Stimulated activated CD8-positive, alpha-beta memory T cell treated with anti-CD3 and anti-CD28 coated beads, Interleukin-15, amount 100 ng/mL, for 4 hours (primary cell): ENCODE data around the gene GSS.

ENCODE experiments used
- DNase-seq, 2 donors: peaks; one replicate each; pipeline ENCODE4 v3.0.0-alpha.2; 2020; ENCODE audit warnings: low read depth in 2 of 2

The GSS gene

DNA sequence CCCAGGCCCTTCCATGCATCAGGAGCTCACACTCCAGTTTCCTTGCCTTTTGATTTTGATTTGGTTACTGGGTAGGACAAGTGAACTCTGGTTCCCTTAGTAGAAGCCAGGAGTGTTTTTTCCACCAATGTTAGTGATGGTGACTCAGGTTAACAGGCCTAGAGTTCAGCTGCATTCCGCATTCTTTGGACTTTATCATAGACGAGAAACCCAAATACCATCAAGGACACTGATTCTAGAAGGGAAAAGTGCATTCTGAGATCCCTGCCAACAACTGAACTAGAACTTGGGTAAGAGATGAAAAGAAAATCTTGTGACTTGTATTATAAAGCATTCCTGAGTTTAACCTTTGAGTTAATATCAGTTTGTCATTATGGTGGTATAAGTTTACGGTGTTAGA, 8.9 kb downstream of the GSS start:
- no peak for DNase-seq

DNA sequence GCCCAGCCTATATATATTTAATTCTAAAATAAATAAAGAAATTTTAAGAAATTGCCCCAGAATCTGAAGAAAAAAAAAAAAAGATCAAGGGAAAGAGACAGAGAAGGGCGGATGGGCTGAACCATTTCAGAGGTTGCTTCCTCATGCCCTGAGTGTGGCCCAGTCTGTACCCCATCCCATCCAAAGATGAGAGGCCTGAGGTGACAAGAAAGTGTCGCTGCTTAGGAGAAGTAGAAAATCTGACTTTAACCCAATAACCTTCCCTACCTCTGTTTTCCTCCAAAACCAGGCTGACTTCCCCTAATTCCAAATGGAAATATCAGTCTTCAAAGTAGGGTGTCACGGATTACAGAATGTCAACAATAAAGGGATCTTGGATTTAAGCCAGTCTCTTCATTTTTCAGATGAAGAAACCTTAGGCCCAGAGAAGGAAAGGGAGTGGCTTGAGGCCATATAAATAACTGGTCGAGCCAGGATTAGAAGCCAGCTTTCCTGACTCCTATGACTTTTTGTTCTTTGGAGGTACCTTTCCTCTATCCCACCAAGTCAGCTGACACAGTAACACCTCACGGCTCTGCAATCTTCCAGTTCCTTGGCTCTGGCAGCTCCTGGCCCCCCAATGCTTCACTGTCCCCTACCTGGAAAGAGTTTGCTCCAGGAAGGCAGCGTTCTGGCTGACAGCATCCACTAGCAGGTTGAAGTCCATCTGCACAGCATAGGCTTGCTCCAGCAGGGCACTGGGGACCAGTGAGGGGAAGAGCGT, 10.1 kb downstream of the GSS start:
- DNase-seq: no peak

DNA sequence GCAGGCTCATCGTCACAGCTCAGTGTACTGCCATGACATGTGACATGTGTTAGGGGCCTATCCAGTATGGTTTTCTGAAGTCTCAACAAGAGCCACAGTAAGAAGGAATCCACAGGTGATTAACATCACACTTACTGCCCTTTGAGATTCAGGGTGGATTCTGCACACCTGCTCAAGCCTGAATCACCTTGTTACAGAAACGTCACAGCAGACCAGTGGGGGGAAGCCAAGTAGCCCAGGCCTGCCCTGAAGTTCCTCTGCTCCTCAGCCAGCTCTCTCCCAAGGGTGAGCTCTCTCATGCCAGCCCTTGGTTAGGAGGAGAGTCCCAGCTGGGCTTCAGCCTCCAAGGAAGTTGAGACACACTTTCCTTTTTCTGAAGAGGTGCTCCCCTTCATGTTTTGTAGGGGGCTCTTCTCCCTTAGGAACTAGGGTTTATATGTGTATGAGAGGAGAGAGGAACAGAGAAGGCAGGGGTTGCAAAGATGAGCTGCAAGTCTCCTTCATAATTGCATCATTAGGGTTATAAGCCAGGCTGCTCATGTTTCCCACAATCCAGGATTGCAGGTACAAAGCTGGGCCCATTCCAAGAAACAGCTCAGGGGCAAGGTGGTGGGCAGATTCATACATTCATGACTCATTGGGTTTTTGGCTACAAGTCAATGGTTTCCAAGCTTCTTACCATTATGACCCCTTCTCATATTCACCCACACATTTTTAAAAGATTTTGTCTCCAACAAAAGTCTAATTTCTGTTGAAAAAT, 11.6 kb downstream of the GSS start:
- no peak for DNase-seq

DNA sequence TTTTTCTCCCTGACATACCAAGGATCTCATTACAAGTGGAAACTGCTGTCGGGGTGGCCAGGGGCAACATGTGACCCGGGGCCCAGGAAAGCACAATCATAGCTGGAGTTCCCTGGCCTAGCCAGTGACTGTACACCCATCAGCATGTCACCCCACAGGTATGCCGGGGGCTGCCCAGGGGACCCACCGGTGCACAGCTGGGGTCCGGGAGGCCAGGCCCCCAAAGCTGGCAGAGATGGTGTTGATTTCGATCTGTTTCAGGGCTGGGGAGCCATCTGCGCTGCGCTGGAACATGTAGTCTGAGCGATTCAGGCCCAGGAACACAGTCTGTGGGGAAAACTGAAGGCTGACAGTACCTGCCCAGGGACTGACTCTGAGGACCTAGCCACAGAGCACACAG, 13.3 kb downstream of the GSS start:
- no peak for DNase-seq

DNA sequence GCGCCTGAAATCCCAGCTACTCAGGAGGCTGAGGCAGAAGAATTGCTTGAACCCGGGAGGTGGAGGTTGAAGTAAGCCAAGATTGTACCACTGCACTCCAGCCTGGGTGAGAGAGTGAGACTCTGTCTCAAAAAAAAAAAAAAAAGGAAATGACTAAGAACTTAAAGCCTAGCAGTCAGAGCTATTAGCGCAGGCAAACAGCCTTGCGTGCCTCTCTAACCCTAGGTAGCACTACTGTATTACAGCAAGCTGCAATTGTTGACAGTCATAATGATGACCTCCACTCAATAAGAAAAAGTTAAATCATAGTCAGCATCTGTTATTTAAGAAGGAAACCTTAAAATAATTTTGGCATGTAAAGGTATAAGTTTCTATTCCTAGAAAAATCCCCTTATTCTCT, 14.4 kb downstream of the GSS start:
- DNase-seq: no peak

DNA sequence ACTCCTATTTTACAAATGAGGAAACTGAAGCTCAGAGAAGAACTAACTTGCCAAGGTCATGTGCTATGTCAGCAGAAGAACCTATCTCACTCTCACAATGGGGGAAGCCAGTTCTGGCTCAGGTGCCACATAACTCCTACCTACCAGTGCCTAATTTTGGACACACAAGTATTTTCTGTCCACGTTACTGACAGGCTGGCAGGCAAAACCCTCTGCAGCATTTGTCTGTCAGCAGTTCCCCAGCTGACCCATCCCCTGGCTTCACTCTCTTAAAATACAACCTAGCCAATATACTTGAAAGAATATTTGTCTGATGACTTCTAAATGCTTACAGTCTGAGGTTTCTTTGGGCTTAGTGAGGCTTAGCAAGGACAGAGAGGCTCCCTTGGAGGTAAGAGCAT, 15.5 kb downstream of the GSS start:
- no peak for DNase-seq

DNA sequence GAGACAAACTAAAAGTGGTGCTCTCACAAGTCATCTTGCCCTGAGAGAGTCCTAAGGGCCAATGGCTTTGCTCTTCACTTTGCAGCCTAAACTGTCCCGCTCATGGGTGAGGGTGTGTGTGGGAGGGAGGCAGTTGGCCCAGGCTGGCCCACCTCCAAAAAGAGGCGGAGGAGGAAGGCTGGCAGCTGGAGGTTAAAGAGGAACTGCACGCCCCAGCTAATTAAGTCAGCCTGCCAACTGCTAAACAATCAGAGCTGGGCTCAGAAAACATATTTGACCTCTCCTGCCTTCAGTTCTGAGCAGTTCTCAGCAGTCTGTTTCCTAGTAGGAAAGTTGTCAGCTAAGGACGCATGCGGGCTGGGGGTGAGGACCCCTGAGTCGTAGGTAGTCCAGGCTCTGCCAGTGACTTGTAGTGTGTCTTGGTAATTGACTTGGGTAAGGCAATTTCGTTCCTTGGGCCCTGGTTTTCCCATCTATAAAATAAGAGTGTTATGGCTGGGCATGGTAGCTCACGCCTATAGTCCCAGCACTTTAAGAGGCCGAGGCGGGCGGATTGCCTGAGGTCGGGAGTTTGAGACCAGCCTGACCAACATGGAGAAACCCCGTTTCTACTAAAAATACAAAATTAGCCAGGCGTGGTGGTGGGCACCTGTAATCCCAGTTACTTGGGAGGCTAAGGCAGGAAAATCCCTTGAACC, 17.0 kb downstream of the GSS start:
- DNase-seq: no peak

DNA sequence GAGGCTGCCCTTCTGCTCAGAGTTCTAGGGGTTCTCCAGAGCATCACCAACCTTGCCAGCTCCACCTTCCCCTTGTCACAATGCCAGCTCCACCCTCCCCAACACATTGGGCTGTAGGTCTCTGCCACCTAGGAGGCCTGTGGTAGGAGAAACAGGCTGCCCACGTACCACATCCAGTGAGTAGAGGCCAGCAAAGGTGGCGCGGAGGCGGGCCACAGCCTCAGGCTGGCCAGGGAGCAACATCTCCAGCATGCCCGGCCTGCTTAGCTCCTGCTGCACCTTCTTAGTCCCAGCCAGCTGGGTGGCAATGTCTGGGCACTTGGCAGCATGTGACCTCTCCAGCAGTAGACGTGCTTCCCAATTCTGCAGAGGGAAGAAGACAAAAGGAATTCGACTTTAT, 23.8 kb downstream of the GSS start:
- no peak for DNase-seq

DNA sequence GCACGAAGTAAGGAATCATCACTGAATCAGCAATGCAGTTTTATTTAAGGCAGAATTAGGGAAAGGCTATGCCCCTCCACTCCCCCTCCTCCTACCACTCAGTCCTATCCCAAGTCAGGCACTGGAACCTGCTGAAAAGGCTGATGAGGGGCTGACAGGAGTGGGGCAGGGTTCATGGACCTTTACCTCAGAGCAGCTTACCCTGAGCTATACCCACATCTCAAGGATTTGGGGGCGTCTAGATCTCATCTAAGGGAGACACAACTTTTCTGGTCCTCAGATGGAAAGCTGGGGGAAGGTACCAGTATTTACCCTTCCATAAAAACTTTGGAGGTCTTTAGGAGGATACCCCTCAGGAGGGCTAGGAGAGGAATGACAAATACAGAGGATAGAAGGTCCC, 27.2 kb downstream of the GSS start:
- no peak for DNase-seq

DNA sequence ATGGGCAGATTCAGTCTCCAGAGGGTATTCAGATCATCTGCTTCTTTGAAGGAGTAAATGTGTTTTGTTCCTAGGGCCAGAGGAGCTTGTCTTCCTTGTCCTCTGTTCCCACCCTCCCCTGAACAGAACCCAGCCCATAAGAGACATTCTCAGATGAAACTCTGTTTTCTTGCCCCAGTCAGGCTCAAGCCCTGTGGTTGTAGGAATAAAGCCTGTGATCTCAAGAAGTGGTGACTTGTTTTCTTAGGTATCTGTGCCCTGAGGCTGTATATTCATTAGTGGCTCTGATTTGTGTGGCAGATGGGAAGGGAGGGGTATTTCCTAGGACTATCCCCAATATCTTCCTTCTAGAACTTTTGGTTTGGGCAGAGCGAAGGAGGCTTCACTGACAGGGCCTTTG, 27.9 kb downstream of the GSS start:
- DNase-seq: no peak

DNA sequence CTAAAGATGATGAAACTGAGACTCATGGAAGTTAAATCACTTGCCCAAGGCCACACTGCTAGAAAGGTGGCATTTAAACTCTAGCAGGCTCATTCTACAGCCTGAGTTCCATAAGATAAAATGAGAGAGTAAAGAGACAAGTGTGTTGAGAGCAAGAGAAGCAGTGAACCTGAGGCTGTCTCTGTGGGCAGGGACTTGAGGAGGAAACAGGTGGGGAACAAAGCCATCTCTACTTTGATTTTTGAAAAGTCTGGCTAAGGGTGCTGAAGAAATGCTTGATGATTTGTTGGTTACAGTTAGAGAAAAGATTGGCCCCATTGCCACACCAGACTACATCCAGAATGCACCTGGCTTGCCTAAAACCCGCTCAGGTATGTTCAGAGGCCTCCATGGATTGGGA, 29.0 kb downstream of the GSS start:
- no peak for DNase-seq

DNA sequence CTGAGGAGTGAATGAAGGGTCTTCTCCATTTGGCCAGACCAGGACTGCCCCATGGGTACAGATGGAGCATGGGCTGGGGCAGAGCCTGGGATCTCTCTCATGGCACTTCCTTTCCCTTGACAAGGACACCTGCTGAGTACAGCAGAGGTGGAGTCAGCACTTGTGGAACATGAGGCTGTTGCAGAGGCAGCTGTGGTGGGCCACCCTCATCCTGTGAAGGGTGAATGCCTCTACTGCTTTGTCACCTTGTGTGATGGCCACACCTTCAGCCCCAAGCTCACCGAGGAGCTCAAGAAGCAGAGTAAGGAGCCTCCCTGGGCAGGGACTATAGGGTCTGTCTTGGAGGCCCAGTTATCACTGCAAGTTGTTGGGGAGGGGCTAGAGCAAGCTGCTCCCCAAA, 29.6 kb downstream of the GSS start:
- no peak for DNase-seq

DNA sequence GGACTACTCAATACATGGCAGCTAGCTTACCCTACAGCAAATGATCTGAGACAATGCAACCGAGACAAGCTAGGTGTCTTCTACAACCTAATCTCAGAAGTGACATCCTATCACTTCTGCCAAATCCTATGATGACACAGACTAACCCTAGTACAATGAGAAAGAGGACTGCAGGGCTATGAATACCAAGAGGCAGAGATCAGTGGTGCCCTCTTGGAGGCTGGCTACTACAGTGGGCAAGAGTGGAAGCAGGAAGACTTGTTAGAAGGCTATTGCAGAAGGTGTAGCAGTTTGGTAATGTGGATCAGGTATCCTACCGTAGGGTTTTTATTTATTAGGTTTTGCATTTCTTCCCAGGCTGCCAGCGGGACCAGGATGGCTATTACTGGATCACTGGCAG, 30.3 kb downstream of the GSS start:
- no peak for DNase-seq

DNA sequence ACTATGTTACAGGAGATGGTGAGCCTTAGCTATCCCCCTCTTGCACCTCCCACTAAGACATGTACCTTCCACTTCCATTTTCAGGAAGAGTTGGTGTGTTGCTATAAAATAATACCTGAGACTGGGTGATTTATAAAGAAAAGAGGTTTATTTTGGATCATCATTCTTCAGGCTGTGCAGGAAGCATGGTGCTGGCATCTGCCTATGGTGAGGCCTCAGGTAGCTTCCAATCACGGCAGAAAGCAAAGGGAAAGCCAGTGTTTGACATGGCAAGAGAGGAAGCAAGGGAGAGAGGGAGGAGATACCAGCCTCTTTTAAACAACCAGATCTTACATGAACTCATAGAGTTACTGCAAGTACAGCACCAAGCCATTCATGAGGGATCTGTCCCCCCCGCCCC, 32.2 kb downstream of the GSS start:
- no peak for DNase-seq

DNA sequence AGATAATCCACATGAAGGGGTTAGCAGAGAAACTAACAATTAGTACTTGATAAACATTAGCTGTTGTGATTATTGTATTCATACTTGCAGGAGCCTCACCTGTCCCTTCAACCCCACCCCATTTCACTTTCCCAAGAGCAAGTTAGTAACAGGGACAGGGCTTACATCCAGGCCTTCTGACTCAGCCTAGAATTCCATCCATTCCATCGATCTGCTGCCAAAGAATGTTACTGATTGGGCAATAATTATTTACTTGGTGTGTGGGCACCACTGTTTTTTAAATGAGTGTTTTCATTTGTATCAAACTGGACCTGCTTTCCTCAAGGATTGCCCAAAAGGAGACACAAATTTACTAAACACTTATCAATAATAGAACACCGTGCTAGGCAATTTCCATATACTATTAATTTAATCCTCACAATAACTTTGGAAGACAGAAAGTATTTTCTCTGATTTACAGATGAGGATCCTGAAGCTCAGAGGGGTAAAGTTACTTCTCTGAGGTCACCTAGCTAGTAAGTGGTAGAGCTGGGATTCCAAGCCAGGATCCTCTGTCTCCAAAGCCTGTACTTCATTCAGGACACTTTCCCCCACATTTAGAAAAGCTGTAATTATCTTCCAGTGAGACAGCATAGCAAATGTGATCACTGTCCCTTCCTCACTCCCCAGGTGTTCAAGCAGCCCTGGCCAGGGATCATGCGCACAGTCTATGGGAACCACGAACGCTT, 32.8 kb downstream of the GSS start:
- no peak for DNase-seq

DNA sequence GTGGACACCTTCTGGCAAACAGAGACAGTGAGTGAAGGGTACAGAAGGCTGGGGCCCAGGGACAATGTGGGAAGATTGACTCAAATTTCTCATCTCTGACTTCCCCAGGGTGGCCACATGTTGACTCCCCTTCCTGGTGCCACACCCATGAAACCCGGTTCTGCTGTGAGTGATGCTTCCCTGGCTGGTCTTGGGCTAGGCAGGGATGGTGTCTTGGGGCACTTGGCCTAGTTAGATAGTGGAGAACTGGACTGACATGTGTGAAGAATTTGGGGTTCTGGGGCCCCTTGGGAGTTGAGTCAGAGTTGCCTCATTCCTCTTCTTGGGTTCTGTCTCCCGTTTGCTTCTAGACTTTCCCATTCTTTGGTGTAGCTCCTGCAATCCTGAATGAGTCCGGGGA, 34.2 kb downstream of the GSS start:
- DNase-seq: no peak

DNA sequence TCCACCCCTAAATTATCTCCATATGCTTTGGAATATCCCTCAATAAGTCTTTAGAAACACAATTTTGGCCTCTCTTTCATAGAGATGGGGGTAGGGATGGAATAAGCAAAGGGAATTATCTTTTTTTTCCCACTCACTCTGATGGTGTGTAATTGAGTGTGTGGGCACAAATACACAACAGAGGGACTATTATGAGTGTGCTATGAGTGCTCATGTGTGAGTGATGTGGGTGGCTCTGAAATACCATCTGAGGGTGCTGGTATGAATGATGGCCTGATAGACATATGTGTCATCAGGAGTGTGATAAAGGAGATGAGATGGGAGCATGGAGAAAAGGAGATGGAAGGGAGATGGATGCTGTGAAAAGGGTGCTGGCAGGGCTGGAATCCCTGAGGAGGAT, 35.6 kb downstream of the GSS start:
- DNase-seq: no peak

DNA sequence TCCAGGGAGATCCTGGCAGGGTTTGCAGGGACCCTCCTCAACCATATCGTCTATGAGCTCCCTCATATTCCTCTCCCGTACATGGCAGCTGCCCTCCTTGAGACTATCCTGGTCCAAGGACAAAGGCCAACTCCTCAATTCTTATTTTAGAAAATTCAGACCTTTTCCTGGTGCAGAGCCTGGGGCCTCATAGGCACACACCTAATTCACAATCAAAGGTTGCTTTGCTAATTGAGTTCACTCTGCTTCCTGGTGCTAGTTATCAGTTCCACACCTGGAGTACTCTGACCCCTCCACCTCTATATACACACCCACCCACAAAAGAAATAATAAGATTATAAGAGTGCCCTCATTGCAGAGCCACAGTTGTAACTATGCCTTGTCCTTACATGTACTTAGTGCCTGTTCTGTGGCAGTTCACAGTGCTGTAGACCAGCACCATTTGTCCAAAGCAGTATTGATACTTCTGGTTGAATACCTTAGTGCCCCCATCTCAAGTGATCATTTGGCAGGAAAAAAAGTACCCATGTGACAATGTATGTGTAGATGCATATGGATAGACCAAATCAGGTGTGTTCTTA, 38.7 kb downstream of the GSS start:
- no peak for DNase-seq

DNA sequence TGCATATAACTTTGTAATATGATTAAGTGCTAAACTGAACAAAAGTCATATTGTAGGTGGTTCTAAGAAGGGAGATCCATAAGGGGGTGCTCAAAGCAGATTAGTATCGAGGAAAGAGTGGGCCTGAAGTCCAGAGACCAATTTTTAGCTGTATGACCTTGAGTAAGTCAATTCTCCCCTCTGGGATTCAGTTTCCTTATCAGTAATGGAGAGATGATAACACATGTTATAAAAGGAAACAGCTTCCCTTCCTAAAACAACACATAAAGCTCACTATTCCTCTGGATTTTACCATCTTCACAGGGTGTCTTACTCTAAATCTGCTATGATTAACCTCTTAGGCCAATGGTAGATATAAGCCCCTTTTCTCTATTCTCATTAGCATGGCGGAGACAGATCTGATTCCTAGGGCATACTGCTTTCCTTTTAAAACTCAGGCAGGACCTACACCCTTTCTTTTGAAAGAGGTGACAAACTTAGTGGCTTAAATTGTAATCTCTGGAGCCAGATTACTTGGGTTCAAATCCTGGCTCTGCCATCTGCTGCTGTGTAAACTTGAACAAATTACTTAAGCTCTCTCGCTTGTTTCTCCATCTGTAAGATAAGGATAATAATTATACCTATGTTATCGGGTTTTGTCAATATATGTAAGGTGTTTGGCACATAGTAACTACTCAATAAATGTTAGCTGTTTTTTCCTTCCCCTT, 39.7 kb downstream of the GSS start:
- DNase-seq: no peak

DNA sequence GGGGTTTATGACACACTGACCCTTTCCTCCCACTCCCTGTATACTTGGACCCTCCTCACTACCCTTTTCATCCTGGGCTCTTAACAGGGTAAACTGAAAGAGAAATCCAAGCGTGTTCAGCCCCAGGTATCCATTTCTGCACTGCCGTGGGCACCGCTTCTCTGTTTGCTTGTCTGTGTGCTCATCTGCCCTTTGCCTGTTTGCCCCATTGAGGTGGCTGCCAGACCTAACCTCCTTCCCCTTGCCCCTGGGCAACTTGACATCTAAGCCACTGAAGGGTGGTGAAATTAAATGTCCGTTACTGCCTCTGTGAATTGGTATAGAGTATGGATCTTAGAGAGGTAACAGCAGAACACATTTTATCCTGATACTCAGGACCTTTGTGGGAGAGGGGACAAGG, 40.5 kb downstream of the GSS start:
- DNase-seq: no peak
